HepG2 (cell line): ENCODE measurements around the gene SIX5.

ENCODE experiments used
- CEBPB ChIP-seq: IDR thresholded peaks from 2 replicates; pipeline ENCODE4 v1.6.1; 2011; ENCODE audit warnings: low read depth, low read length, improper control_type of control experiment, borderline replicate concordance
- CTCF ChIP-seq: sonication (generic); formaldehyde crosslinking; IDR thresholded peaks from 2 replicates; pipeline ENCODE4 v1.5.0; 2020; ENCODE audit warnings: mild to moderate bottlenecking, missing genetic modification reagents, moderate library complexity
- EZH2 ChIP-seq: conservative IDR thresholded peaks from 2 replicates; pipeline ENCODE4 v1.6.1; 2012; ENCODE audit warnings: mild to moderate bottlenecking, low read depth, low read length, moderate library complexity
- JUN ChIP-seq: sonication (generic); formaldehyde crosslinking; IDR thresholded peaks from 2 replicates; pipeline ENCODE4 v1.4.0; 2020; ENCODE audit warnings: mild to moderate bottlenecking, missing genetic modification reagents
- MTERF4 ChIP-seq: sonication (generic); formaldehyde crosslinking; IDR thresholded peaks from 2 replicates; pipeline ENCODE4 v1.8.0; 2023; ENCODE audit warnings: mild to moderate bottlenecking, missing genetic modification reagents
- PCBP2 ChIP-seq: fragments of 200-400 bp; formaldehyde crosslinking; optimal IDR thresholded peaks from 2 replicates; pipeline ENCODE3; 2018; ENCODE audit warnings: low read length, low read depth; ENCODE audit not compliant: poor library complexity, severe bottlenecking
- POLR2AphosphoS5 ChIP-seq: IDR thresholded peaks from 2 replicates; pipeline ENCODE4 v1.6.1; 2012; ENCODE audit warnings: low read depth, low read length
- REPIN1 ChIP-seq: sonication (generic); formaldehyde crosslinking; IDR thresholded peaks from 2 replicates; pipeline ENCODE4 v1.8.0; 2022; ENCODE audit warnings: missing genetic modification reagents, low read depth, mild to moderate bottlenecking, borderline replicate concordance
- RERE ChIP-seq: IDR thresholded peaks from 2 replicates; pipeline ENCODE4 v1.6.1; 2016; ENCODE audit warnings: low read depth, missing genetic modification reagents, missing compliant biosample characterization
- YY1 ChIP-seq: IDR thresholded peaks from 2 replicates; pipeline ENCODE4 v1.6.1; 2011; ENCODE audit warnings: low read length, low read depth, moderate library complexity, mild to moderate bottlenecking; ENCODE audit not compliant: insufficient read depth, insufficient replicate concordance
- ZBTB43 ChIP-seq: sonication (generic); formaldehyde crosslinking; conservative IDR thresholded peaks from 2 replicates; pipeline ENCODE4 v1.4.0; 2020; ENCODE audit warnings: missing genetic modification reagents
- ZNF350 ChIP-seq: sonication (generic); formaldehyde crosslinking; IDR thresholded peaks from 2 replicates; pipeline ENCODE4 v1.4.0; 2020; ENCODE audit warnings: mild to moderate bottlenecking, low read depth, missing genetic modification reagents, borderline replicate concordance
- ZSCAN21 ChIP-seq: sonication (generic); formaldehyde crosslinking; IDR thresholded peaks from 2 replicates; pipeline ENCODE4 v1.8.0; 2022; ENCODE audit warnings: mild to moderate bottlenecking, missing genetic modification reagents, moderate library complexity, borderline replicate concordance

GRCh38 chr19:45812297-45812696, 43.2 kb upstream of the SIX5 start:
- TF ChIP-seq RERE: no peak
- no peak for TF ChIP-seq MTERF4 (CRISPR knock-in tag)
- no peak for TF ChIP-seq ZNF350 (CRISPR knock-in tag)
- TF ChIP-seq ZBTB43 (CRISPR knock-in tag): no peak
- no peak for TF ChIP-seq JUN (CRISPR knock-in tag)
- no peak for TF ChIP-seq YY1
- TF ChIP-seq POLR2AphosphoS5: no peak
- no peak for TF ChIP-seq CEBPB
- TF ChIP-seq PCBP2: no peak
- TF ChIP-seq CTCF (CRISPR knock-in tag): no peak
- TF ChIP-seq EZH2: no peak
- no peak for TF ChIP-seq ZSCAN21 (CRISPR knock-in tag)
- no peak for TF ChIP-seq REPIN1 (CRISPR knock-in tag)
